Parathyroid adenoma (tissue), 2 donors: ENCODE measurements around the gene ACKR3.

Experiments used
- H2AFZ ChIP-seq: fragments of 300-600 bp; sonication (generic); one replicate; pipeline ENCODE4 v1.7.0; 2017; ENCODE audit warnings: antibody characterized with exemption, mild to moderate bottlenecking
- H3K27ac ChIP-seq: fragments of 300-600 bp; sonication (generic); one replicate; pipeline ENCODE4 v1.7.0; 2017
- H3K27me3 ChIP-seq: fragments of 300-600 bp; sonication (generic); one replicate; pipeline ENCODE4 v1.7.0; 2017; ENCODE audit warnings: low read length; ENCODE audit not compliant: control insufficient read depth, insufficient read depth
- H3K36me3 ChIP-seq: fragments of 300-600 bp; sonication (generic); one replicate; pipeline ENCODE4 v1.7.0; 2017; ENCODE audit warnings: low read length; ENCODE audit not compliant: control insufficient read depth, insufficient read depth
- H3K4me1 ChIP-seq: fragments of 300-600 bp; sonication (generic); one replicate; pipeline ENCODE4 v1.7.0; 2017; ENCODE audit warnings: control low read depth
- H3K4me2 ChIP-seq: fragments of 300-600 bp; sonication (generic); one replicate; pipeline ENCODE4 v1.7.0; 2017; ENCODE audit warnings: low read length
- H3K4me3 ChIP-seq: fragments of 300-600 bp; sonication (generic); one replicate; pipeline ENCODE4 v1.7.0; 2017; ENCODE audit warnings: low read depth, low read length
- H3K79me2 ChIP-seq: fragments of 300-600 bp; sonication (generic); one replicate; pipeline ENCODE4 v1.7.0; 2017; ENCODE audit warnings: control low read depth
- H3K9ac ChIP-seq: fragments of 300-600 bp; sonication (generic); one replicate; pipeline ENCODE4 v1.7.0; 2017; ENCODE audit warnings: mild to moderate bottlenecking
- H3K9me3 ChIP-seq: fragments of 300-600 bp; sonication (generic); one replicate; pipeline ENCODE4 v1.7.0; 2017; ENCODE audit warnings: low read length; ENCODE audit not compliant: control insufficient read depth
- TF ChIP-seq, protein P1 (sequence below): fragments of 300-600 bp; sonication (generic); IDR thresholded peaks from one replicate; pipeline ENCODE4 v1.7.0; 2017; ENCODE audit warnings: antibody characterized with exemption, mild to moderate bottlenecking
- donor health status: primary hyperparathyroidism.

ACKR3 gene

DNA sequence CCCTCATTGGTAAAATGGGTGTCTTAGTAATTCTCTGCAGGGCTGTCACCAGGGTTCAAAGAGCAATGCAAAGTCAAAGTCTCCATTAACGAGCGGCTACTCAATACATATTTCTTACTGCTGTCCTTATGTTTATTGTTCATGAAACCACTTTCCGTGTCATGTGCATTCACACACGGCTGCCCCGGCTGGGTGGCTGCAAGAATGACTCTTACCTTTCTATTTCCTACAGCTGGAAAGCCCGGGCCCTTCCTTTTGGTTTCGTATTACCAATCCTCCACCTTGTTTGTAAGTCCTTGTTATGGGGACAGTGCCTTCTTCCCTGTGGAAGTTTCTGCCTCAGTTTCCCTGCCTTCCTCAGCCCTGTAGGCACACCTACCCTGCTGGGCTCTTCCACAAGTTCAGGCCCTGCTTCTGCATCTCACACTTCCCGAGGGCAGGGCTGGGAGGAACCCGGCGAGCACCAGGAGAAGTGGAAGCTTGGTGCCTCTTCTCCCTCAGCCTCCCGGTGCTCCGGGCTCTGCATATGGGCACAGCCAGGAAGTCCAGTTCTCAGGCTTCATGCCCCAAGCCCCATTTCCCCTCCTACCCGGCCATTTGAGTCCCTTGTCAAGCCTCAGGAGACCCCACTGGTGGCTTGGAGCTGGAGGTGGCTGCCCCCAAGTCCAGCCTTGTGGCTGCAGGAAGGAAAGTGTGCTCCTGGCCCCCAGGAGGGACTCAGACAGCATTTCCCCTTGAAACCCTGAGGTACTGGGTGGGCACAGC lies 18.7 kb upstream of the ACKR3 start:
- no peak overlapping the region for H3K27ac ChIP-seq
- no peaks in the 10 kb centered on the region for H3K27me3 ChIP-seq
- H2AFZ ChIP-seq: no peak overlapping the region
- no peak overlapping the region for H3K9ac ChIP-seq
- H3K4me2 ChIP-seq: no peak overlapping the region
- H3K79me2 ChIP-seq: no peaks in the 10 kb centered on the region
- no peaks in the 10 kb centered on the region for H3K4me1 ChIP-seq
- H3K36me3 ChIP-seq: no peaks in the 10 kb centered on the region
- no peak overlapping the region for H3K4me3 ChIP-seq
- TF ChIP-seq, protein P1, sequence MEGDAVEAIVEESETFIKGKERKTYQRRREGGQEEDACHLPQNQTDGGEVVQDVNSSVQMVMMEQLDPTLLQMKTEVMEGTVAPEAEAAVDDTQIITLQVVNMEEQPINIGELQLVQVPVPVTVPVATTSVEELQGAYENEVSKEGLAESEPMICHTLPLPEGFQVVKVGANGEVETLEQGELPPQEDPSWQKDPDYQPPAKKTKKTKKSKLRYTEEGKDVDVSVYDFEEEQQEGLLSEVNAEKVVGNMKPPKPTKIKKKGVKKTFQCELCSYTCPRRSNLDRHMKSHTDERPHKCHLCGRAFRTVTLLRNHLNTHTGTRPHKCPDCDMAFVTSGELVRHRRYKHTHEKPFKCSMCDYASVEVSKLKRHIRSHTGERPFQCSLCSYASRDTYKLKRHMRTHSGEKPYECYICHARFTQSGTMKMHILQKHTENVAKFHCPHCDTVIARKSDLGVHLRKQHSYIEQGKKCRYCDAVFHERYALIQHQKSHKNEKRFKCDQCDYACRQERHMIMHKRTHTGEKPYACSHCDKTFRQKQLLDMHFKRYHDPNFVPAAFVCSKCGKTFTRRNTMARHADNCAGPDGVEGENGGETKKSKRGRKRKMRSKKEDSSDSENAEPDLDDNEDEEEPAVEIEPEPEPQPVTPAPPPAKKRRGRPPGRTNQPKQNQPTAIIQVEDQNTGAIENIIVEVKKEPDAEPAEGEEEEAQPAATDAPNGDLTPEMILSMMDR: no peak
- no peaks in the 10 kb centered on the region for H3K9me3 ChIP-seq

GRCh38 chr2:236551471-236552211 lies 18.0 kb upstream of the ACKR3 start:
- H3K36me3 ChIP-seq: no peaks in the 10 kb centered on the region
- no peak overlapping the region for H3K4me2 ChIP-seq
- H3K27me3 ChIP-seq: no peaks in the 10 kb centered on the region
- no peak overlapping the region for H3K9ac ChIP-seq
- H3K4me3 ChIP-seq: no peak overlapping the region
- no peaks in the 10 kb centered on the region for H3K79me2 ChIP-seq
- H3K27ac ChIP-seq: no peak overlapping the region
- H3K9me3 ChIP-seq: no peaks in the 10 kb centered on the region
- TF ChIP-seq, protein P1: no peak
- no peak overlapping the region for H2AFZ ChIP-seq
- H3K4me1 ChIP-seq: no peaks in the 10 kb centered on the region

DNA sequence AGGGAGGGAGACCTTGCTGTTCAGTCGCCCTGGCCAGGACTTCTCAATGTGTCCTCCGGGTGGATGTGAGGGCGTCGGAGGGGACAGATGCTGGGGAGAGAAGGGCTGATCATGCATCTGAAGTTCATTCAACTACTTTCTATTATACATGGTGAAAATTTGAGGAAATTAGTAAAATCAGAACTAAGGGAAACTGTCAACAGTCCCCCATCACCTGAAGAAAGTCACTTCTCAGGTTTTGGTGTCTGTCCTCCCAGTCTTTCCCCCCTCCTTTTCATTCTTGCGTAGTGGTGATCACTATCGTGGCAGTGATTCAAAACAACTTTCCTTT lies 17.4 kb upstream of the ACKR3 start:
- Histone ChIP-seq H3K9ac (no peak overlapping the region), H3K27ac (no peak overlapping the region), H3K9me3 (no peaks in the 10 kb centered on the region), H3K4me3 (no peak overlapping the region), H2AFZ (no peak overlapping the region), H3K4me1 (no peaks in the 10 kb centered on the region), H3K4me2 (no peak overlapping the region), H3K36me3 (no peaks in the 10 kb centered on the region), H3K27me3 (no peaks in the 10 kb centered on the region), H3K79me2 (no peaks in the 10 kb centered on the region)
- TF ChIP-seq, protein P1: no peak

DNA sequence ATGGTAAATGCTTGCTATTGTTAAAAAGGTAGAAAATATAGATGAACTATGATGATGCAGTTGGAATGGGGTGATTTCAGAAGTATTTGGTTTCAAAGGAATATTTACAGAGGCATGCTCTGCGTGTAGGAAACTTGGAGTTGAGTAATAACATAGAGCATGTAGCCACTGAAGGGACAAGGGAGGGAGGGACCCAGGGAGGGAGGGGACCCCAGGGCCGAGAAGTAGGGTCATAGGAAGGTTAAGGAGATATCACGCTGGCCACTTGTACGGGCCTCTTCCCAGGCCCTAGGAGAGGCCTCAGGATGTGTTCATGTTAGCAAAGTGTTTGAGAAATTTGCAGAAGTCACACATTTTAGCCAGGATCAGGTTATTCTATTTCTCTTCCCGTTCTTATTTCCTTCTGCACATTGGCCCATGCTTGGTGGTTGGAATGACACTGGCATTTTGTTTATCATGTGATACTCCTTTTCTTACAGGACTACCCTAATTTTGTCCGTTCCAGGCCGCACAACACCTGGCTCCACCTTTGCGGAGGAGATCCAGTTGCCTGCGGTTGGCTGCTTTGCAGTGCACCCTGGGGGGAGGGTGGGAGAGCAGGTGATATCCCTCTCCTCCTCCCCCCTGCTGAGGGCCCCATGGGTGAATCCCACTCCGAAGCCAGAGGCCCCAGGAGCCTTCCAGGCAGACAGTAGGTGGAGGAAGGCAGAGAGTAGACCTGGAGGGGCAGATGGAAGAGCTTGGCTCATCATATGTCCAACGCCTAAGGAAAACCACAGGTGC lies 16.9 kb upstream of the ACKR3 start:
- H3K27ac ChIP-seq: no peak overlapping the region
- no peaks in the 10 kb centered on the region for H3K4me1 ChIP-seq
- H3K36me3 ChIP-seq: no peaks in the 10 kb centered on the region
- no peak overlapping the region for H3K4me3 ChIP-seq
- no peaks in the 10 kb centered on the region for H3K27me3 ChIP-seq
- H3K79me2 ChIP-seq: no peaks in the 10 kb centered on the region
- H3K9ac ChIP-seq: no peak overlapping the region
- TF ChIP-seq, protein P1: no peak
- H2AFZ ChIP-seq: no peak overlapping the region
- H3K9me3 ChIP-seq: no peaks in the 10 kb centered on the region
- no peak overlapping the region for H3K4me2 ChIP-seq
